ENCODE measurements around the gene ARHGEF4.
A peak's percentile ranks its signal among the peaks of the same experiment; 100 is the strongest.

Gene ARHGEF4

GRCh38 chr2:130827502-130828251 lies 9.0 kb upstream of the ARHGEF4 start:
- Histone ChIP-seq H3K9ac (ENCODE audit: low read depth, low read length) (no peak overlapping the region), H3K4me3 (ENCODE audit: low read length) (no peak overlapping the region), H3K27ac (ENCODE audit: low read length) (no peak overlapping the region)

DNA sequence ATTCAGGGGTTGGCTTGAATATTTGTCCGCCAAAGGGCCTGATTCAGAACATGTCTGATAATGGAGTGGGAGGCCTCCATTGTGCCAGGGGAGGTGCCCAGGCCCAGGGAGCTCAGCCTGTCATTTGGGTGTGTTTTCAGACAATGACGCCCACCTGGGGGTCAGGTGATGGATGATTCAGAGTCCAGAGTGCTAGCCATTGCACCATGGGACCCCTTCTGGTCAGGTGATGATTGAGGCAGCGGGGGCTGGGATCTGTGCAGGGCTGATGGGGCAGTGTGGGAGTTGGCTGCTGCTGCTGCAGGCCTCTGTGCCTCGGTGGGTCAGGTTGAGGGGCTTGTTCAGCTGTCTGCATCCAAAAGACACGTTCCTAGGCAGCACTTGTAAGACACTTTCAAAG lies 8.3 kb upstream of the ARHGEF4 start:
- Histone ChIP-seq H3K9me3 (ENCODE audit: insufficient read depth, low read depth, low read length) (no peaks in the 10 kb centered on the region), H3K4me1 (ENCODE audit: insufficient read depth, low read length) (peaks cover 18% of the 10 kb centered on the region), H3K4me3 (ENCODE audit: low read length) (no peak overlapping the region), H3K27me3 (ENCODE audit: insufficient read depth, low read length) (no peaks in the 10 kb centered on the region), H3K36me3 (ENCODE audit: insufficient read depth, low read depth, low read length) (no peaks in the 10 kb centered on the region), H3K9ac (ENCODE audit: low read depth, low read length) (no peak overlapping the region), H3K27ac (ENCODE audit: low read length) (no peak overlapping the region)

More at GRCh38 chr2:130827502-130828251, 9.0 kb upstream of the ARHGEF4 start:
- H3K4me1 ChIP-seq (ENCODE audit: insufficient read depth, low read length), result peaks cover 18% of the 10 kb centered on the region
- no peaks in the 10 kb centered on the region for H3K36me3 ChIP-seq (ENCODE audit: insufficient read depth, low read depth, low read length)
- no peaks in the 10 kb centered on the region for H3K27me3 ChIP-seq (ENCODE audit: insufficient read depth, low read length)
- no peaks in the 10 kb centered on the region for H3K9me3 ChIP-seq (ENCODE audit: insufficient read depth, low read depth, low read length)

DNA sequence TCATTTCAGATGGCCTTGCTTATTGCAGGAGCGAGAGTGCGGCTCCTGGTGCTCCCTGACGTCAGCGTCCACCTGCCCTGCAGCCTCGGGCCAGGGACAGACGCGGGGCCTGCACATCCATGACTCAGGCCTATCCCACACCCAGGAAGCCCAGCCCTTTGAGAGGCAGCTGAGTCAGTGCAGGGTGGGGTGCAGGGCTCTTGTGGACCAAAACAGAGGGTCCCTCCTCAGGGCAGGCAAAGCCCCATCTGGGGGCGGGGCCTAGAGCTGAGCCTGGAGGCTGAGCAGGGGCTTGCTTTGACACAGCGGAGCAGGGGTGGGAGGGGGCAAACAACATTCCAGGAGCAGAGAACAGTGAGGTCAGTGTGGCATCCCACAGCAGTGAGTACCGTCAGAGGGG lies 7.7 kb upstream of the ARHGEF4 start:
- Histone ChIP-seq H3K4me3 (ENCODE audit: low read length) (no peak overlapping the region), H3K9ac (ENCODE audit: low read depth, low read length) (no peak overlapping the region), H3K27me3 (ENCODE audit: insufficient read depth, low read length) (no peaks in the 10 kb centered on the region), H3K27ac (ENCODE audit: low read length) (no peak overlapping the region), H3K36me3 (ENCODE audit: insufficient read depth, low read depth, low read length) (no peaks in the 10 kb centered on the region), H3K9me3 (ENCODE audit: insufficient read depth, low read depth, low read length) (no peaks in the 10 kb centered on the region), H3K4me1 (ENCODE audit: insufficient read depth, low read length) (peaks cover 18% of the 10 kb centered on the region)

DNA sequence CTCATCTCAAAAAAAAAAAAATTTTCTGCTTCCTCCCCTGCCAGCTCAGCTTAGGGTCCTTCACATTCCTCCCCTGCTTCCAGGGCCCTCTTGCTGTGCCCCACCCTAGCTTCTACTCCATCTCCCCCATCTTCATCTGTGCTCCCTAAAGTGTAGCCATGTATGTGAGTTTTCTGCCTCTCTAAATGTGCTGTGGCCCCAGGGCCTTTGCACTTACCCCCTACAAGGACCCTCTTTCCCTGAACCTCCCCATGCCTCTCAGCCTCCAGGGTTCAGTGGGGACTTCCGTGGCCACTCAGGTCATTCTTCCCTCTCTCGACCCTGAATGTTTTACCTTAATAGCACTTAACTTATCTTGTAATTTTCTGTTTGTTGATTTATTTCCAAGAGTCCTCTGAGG lies 6.2 kb upstream of the ARHGEF4 start:
- Histone ChIP-seq H3K4me1 (ENCODE audit: insufficient read depth, low read length) (peaks cover 18% of the 10 kb centered on the region), H3K9ac (ENCODE audit: low read depth, low read length) (no peak overlapping the region), H3K27me3 (ENCODE audit: insufficient read depth, low read length) (peaks cover 5% of the 10 kb centered on the region), H3K4me3 (ENCODE audit: low read length) (no peak overlapping the region), H3K27ac (ENCODE audit: low read length) (no peak overlapping the region), H3K9me3 (ENCODE audit: insufficient read depth, low read depth, low read length) (no peaks in the 10 kb centered on the region), H3K36me3 (ENCODE audit: insufficient read depth, low read depth, low read length) (no peaks in the 10 kb centered on the region)

DNA sequence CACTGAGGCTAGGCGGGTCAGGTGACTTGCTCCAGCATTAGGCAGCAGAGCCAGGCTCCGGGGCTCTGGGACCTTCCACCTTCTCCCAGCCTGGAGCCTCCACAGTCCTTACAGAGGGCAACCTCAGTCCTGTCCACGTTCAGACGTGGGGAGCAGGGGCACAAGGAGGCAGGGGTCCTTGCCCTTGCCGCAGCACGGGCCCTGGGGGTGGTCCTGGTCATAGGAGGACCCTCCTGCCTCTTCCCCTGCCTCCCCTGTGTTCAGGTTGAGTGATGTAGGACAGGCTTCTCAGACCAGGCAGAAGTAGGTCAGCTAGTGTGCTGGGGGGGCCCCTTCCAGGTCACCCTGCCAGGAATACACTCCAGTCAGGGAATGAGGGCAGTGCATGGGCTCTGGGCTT lies 5.4 kb upstream of the ARHGEF4 start:
- Histone ChIP-seq H3K36me3 (ENCODE audit: insufficient read depth, low read depth, low read length) (no peaks in the 10 kb centered on the region), H3K27me3 (ENCODE audit: insufficient read depth, low read length) (peaks cover 13% of the 10 kb centered on the region), H3K4me3 (ENCODE audit: low read length) (no peak overlapping the region), H3K4me1 (ENCODE audit: insufficient read depth, low read length) (peaks cover 18% of the 10 kb centered on the region), H3K27ac (ENCODE audit: low read length) (no peak overlapping the region), H3K9ac (ENCODE audit: low read depth, low read length) (no peak overlapping the region), H3K9me3 (ENCODE audit: insufficient read depth, low read depth, low read length) (no peaks in the 10 kb centered on the region)

GRCh38 chr2:130832296-130832940 lies 4.3 kb upstream of the ARHGEF4 start:
- Histone ChIP-seq H3K9ac (ENCODE audit: low read depth, low read length) (no peak overlapping the region), H3K4me3 (ENCODE audit: low read length) (no peak overlapping the region)

GRCh38 chr2:130834091-130834930 lies 2.4 kb upstream of the ARHGEF4 start:
- Histone ChIP-seq H3K36me3 (ENCODE audit: insufficient read depth, low read depth, low read length) (no peaks in the 10 kb centered on the region), H3K9ac (ENCODE audit: low read depth, low read length) (no peak overlapping the region), H3K4me1 (ENCODE audit: insufficient read depth, low read length) (no peaks in the 10 kb centered on the region; the same call in 1 of the 2 replicates), H3K27me3 (ENCODE audit: insufficient read depth, low read length) (peaks cover 41% of the 10 kb centered on the region), H3K27ac (ENCODE audit: low read length) (no peak overlapping the region), H3K4me3 (ENCODE audit: low read length) (no peak overlapping the region), H3K9me3 (ENCODE audit: insufficient read depth, low read depth, low read length) (no peaks in the 10 kb centered on the region)

More at GRCh38 chr2:130832296-130832940, 4.3 kb upstream of the ARHGEF4 start:
- peaks cover 22% of the 10 kb centered on the region for H3K27me3 ChIP-seq (ENCODE audit: insufficient read depth, low read length)
- no peaks in the 10 kb centered on the region for H3K36me3 ChIP-seq (ENCODE audit: insufficient read depth, low read depth, low read length)
- peaks cover 11% of the 10 kb centered on the region for H3K4me1 ChIP-seq (ENCODE audit: insufficient read depth, low read length)
- no peak overlapping the region for H3K27ac ChIP-seq (ENCODE audit: low read length)
- H3K9me3 ChIP-seq (ENCODE audit: insufficient read depth, low read depth, low read length), result no peaks in the 10 kb centered on the region

DNA sequence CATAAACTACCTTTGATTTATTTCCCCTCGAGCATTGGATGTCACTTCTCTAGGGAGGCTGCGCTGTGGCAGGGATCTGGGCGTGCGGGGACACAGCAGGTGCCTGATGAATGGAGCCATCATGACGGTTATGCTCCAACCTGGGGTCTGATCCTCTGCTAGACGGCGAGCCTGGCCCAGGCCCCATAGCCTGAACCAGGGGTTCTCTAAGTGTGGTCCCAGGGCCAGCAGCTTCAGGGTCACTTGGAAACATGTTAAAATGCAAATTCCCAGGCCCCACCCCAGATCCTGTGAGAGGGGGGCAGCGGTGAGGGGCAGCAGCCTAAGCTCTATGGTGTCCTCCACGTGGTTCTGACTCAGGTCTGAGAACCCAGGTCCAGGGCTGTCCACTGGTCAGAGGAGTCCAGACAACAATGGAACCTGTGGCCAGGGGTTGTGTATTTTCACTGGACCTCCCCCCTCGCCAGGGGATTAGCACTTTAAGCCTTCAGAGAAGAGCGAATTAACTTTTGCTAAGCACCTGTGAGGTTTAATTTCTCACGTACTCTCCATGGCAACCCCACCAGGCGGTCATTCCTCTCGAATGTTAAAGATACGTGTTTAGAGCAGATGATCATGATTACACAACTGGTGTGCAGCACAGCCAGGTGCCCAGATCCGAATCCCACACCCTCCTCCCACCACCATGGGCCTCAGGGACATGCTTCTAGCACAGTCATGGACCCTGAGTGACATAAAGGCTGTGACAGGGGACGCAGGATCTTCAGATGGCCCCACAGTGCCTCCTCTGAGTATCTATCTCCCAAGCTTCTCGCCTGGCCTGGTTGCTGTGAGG lies 1.6 kb upstream of the ARHGEF4 start:
- Histone ChIP-seq H3K9me3 (ENCODE audit: insufficient read depth, low read depth, low read length) (no peaks in the 10 kb centered on the region), H3K4me3 (ENCODE audit: low read length) (no peak overlapping the region), H3K4me1 (ENCODE audit: insufficient read depth, low read length) (no peaks in the 10 kb centered on the region; the same call in 1 of the 2 replicates), H3K27me3 (ENCODE audit: insufficient read depth, low read length) (peaks cover 48% of the 10 kb centered on the region), H3K9ac (ENCODE audit: low read depth, low read length) (no peak overlapping the region), H3K27ac (ENCODE audit: low read length) (no peak overlapping the region), H3K36me3 (ENCODE audit: insufficient read depth, low read depth, low read length) (no peaks in the 10 kb centered on the region)

- Histone ChIP-seq H3K4me1 (ENCODE audit: insufficient read depth, low read length) (no peaks in the 10 kb centered on the region; the same call in 1 of the 2 replicates), H3K27me3 (ENCODE audit: insufficient read depth, low read length) (peaks cover 53% of the 10 kb centered on the region), H3K27ac (ENCODE audit: low read length) (no peak overlapping the region), H3K9ac (ENCODE audit: low read depth, low read length) (no peak overlapping the region), H3K4me3 (ENCODE audit: low read length) (no peak overlapping the region), H3K36me3 (ENCODE audit: insufficient read depth, low read depth, low read length) (no peaks in the 10 kb centered on the region), H3K9me3 (ENCODE audit: insufficient read depth, low read depth, low read length) (no peaks in the 10 kb centered on the region)
Measured at GRCh38 chr2:130835766-130836015, 1.0 kb upstream of the ARHGEF4 start.

GRCh38 chr2:130837175-130837810 lies 579 bp downstream of the ARHGEF4 start:
- H3K27ac ChIP-seq (ENCODE audit: low read length), result no peak overlapping the region
- peak overlapping the region; percentile 32; the same call in 1 of the 2 replicates for H3K9ac ChIP-seq (ENCODE audit: low read depth, low read length)
- no peaks in the 10 kb centered on the region for H3K36me3 ChIP-seq (ENCODE audit: insufficient read depth, low read depth, low read length)
- H3K4me1 ChIP-seq (ENCODE audit: insufficient read depth, low read length), result no peaks in the 10 kb centered on the region; the same call in 1 of the 2 replicates
- peaks cover 53% of the 10 kb centered on the region for H3K27me3 ChIP-seq (ENCODE audit: insufficient read depth, low read length)
- H3K9me3 ChIP-seq (ENCODE audit: insufficient read depth, low read depth, low read length), result no peaks in the 10 kb centered on the region
- peak overlapping the region; percentile 70 for H3K4me3 ChIP-seq (ENCODE audit: low read length)

All from iPS-20b (cell line).